VCaP (cell line): ENCODE results near the gene NFIA.

Experiments
- H3K27ac ChIP-seq: fragments of 450-650 bp; 2 replicates; pipeline ENCODE4 v1.5.1; 2017
- CTCF ChIP-seq: fragments of 450-650 bp; conservative IDR thresholded peaks from 2 replicates; pipeline ENCODE4 v1.5.1; 2017; ENCODE audit warnings: mild to moderate bottlenecking, moderate library complexity

The NFIA gene

GRCh38 chr1:61420243-61420642, 337.9 kb downstream of the NFIA start:
- TF ChIP-seq CTCF: no peak
- H3K27ac ChIP-seq: no peak overlapping the region

DNA sequence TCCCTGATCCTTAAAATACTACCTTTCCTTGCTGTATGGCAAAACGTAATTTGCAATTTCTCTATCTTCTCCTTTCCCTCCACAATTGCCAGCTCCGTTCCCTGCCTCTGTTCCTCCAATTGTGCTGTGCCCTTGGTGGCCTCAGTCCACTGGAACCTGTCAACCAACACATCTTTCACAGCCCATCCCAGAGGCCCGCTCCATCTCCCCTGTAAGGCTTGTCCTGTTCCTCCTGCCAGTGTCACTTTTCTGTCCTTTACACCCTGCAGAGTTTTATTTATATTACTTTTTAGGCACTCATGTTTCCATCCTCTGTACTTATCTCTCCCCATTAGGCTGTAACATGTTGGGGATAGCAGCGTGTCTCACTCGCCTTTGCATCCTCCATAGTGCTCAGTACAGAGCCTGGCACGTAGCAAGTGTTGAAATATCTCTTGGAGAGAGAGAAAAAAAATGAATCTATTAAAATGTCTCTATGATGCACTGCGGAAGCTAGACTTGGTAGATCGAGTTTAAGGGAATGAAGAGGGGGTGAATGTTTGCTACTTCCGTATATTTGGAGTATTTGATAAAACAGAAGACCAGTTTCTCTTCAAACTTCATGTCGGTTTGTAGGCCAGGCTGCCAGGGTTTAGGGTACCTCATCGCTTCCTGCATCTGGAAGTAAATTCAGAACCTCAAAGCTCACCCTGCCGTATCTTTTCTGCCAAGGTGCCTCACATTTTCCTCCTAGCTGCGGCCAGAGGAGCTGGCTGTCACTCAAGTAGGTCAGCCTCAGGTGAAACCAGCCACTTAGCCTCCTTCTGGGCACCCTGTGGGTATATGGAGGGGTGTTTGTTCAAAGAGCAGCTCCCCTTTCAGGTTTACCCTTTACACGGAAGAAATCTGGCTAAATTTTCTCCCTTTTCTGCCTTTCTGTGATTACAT, 338.8 kb downstream of the NFIA start:
- TF ChIP-seq CTCF: no peak

DNA sequence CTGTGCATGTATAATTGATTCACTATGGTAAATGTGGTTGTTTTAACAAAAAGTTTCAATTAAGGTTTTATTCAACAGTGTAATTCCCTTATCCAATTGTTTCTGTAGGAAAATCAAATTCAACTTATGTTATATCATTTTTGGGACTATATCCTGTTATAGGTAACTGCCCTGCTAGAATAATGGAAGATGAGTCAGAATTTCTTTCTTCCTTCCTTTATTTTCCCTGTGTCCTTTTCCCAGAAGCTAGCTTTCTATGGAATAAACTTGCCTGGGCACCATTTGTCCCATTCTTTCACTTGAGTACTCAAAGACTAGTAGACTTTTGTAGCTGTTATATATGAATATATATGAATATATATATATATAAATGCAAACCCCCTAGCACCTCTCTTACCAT, 341.3 kb downstream of the NFIA start:
- TF ChIP-seq CTCF: no peak
- peak overlapping the region; percentile 64 for H3K27ac ChIP-seq

More for the DNA sequence above, 338.8 kb downstream of the NFIA start:
- H3K27ac ChIP-seq: no peak overlapping the region

GRCh38 chr1:61424382-61424781, 342.0 kb downstream of the NFIA start:
- TF ChIP-seq CTCF: no peak

DNA sequence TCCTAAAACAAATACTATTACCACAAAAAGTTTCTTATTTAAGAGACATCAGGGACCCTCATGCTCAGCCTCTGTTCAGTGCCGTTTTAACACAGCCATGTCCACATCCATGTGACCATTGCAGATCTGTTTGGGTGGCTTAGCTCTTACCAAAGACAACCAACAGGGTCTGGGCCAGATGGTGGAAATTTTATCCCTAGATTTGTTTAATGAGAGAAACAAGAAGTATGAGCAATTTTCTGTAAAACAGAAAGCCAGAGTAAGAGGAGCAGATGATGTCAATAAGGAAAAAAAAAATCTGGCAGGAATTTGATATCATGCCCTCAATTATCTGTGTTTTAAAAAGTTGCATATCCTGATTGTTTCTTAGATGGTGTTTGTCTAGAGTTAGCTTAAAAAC, 342.7 kb downstream of the NFIA start:
- TF ChIP-seq CTCF: no peak
- H3K27ac ChIP-seq: peak overlapping the region; percentile 64

More at GRCh38 chr1:61424382-61424781, 342.0 kb downstream of the NFIA start:
- H3K27ac ChIP-seq: peak overlapping the region; percentile 64

GRCh38 chr1:61426254-61426653, 343.9 kb downstream of the NFIA start:
- no peak overlapping the region for H3K27ac ChIP-seq

More at GRCh38 chr1:61426254-61426653, 343.9 kb downstream of the NFIA start:
- no peak for TF ChIP-seq CTCF
